Kidney (tissue), 14 donors: Measurements from ENCODE around the gene PACSIN1. TPM values are rescaled to one million over a fixed set of nuclear protein-coding genes. Genes with fewer than 3 reads are reported as not detected.

Experiments
- DNase-seq, 5 donors: peaks; one replicate each; pipeline ENCODE4 v3.0.0-alpha.2; 2013 to 2020
- FAIRE-seq: peaks from 2 replicates; lab custom pipeline; 2012; peaks lifted over from hg19 to GRCh38; lab: Jason Lieb, UNC
- H3K27ac ChIP-seq, 2 donors: one replicate each; pipeline ENCODE4 v1.7.0; 2013; ENCODE audit warnings: low read depth in 2 of 2, low read length in 2 of 2, inconsistent platforms in 1 of 2
- H3K27me3 ChIP-seq: one replicate; pipeline ENCODE4 v1.7.1; 2013; ENCODE audit warnings: low read length, inconsistent platforms; ENCODE audit not compliant: control insufficient read depth, insufficient read depth
- H3K36me3 ChIP-seq, 3 donors: one replicate each; pipeline versions ENCODE4 v1.7.0 to v1.7.1; 2013; ENCODE audit warnings: low read length in 3 of 3, control low read depth in 1 of 3, inconsistent platforms in 1 of 3; ENCODE audit not compliant: insufficient read depth in 3 of 3, control insufficient read depth in 2 of 3
- H3K4me1 ChIP-seq, 3 donors: one replicate each; pipeline versions ENCODE4 v1.7.0 to v1.7.1; 2013; ENCODE audit warnings: low read length in 3 of 3, inconsistent platforms in 1 of 3, low read depth in 1 of 3; ENCODE audit not compliant: control insufficient read depth in 2 of 3, insufficient read depth in 2 of 3
- H3K4me3 ChIP-seq, 3 donors: one replicate each; pipeline versions ENCODE4 v1.7.0 to v1.8.1; 2013; ENCODE audit warnings: low read length in 3 of 3, control low read depth in 1 of 3, inconsistent platforms in 1 of 3
- H3K9ac ChIP-seq, 3 donors: one replicate each; pipeline versions ENCODE4 v1.7.0 to v1.7.1; 2013; ENCODE audit warnings: low read length in 3 of 3, control low read depth in 1 of 3, inconsistent platforms in 1 of 3
- H3K9me3 ChIP-seq, 3 donors: one replicate each; pipeline versions ENCODE4 v1.7.0 to v1.7.1; 2013; ENCODE audit warnings: low read length in 3 of 3, control low read depth in 1 of 3, inconsistent platforms in 1 of 3; ENCODE audit not compliant: control insufficient read depth in 2 of 3, insufficient read depth in 1 of 3
- CTCF ChIP-seq: IDR thresholded peaks from 3 replicates; pipeline ENCODE4 v1.5.1; 2012; ENCODE audit warnings: mild to moderate bottlenecking, moderate library complexity, borderline replicate concordance; ENCODE audit not compliant: insufficient read depth; ENCODE audit errors: extremely low read depth
- intact Hi-C: fragments of 100-400 bp; cut with DNase I; formaldehyde crosslinking; loops from one replicate; pipeline ENCODE4 v1.11.1; 2022
- polyA plus RNA-seq: library from polyadenylated mRNA; stranded (reverse); fragments of 350-450 nt; fragmentation: Illumina TruSeq; extraction: RNeasy Lipid Tissue Mini Kit (QIAGEN cat#74804); gene quantifications from one replicate; pipeline ENCODE4 v1.2.3, GENCODE V29; 2014; ENCODE audit warnings: low read depth, low replicate concordance; ENCODE audit not compliant: insufficient read depth
- total RNA-seq: library from RNA; stranded (reverse); fragmentation: NEBNext Ultra II Directional; extraction: Animal tissue kit (Norgen Biotek cat#: 25700); gene quantifications from one replicate; pipeline ENCODE4 v1.2.1, GENCODE V29; 2021
- donor health status: control.
- donor health status: control.
- donor health status: control.
- donor health status: control.
- donor health status: control.
- donor health status: DM: yes; HTN: yes; CAD: no.
- donor health status: Normal renal cell carcinoma (clear cell type).

Gene PACSIN1
- total and polyA plus RNA-seq, 2 donors from 2014 or later, result 1.7 to 4.1 TPM

- Histone ChIP-seq H3K9me3 (no peaks in the 10 kb centered on the region), H3K4me1 (no peaks in the 10 kb centered on the region), H3K9ac (no peak overlapping the region), H3K4me3 (no peak overlapping the region), H3K27ac (no peak overlapping the region), H3K27me3 (no peaks in the 10 kb centered on the region), H3K36me3 (no peaks in the 10 kb centered on the region)
- intact Hi-C loops, result no loop called here
- no peak for TF ChIP-seq CTCF
- DNase-seq (no peak), FAIRE-seq (no peak)
Measured at GRCh38 chr6:34484391-34484790, 18.5 kb downstream of the PACSIN1 start.

GRCh38 chr6:34484899-34485298, 19.0 kb downstream of the PACSIN1 start:
- H3K36me3 ChIP-seq, result no peaks in the 10 kb centered on the region
- no peaks in the 10 kb centered on the region for H3K27me3 ChIP-seq
- H3K4me1 ChIP-seq, result no peaks in the 10 kb centered on the region
- H3K9me3 ChIP-seq, result no peaks in the 10 kb centered on the region
- TF ChIP-seq CTCF, result no peak
- H3K9ac ChIP-seq, result no peak overlapping the region
- FAIRE-seq, result no peak
- intact Hi-C loops, result no loop called here
- no peak overlapping the region for H3K27ac ChIP-seq
- no peak overlapping the region for H3K4me3 ChIP-seq
- no peak for DNase-seq

GRCh38 chr6:34485321-34486060, 19.6 kb downstream of the PACSIN1 start:
- Histone ChIP-seq H3K4me3 (no peak overlapping the region), H3K27me3 (no peaks in the 10 kb centered on the region), H3K4me1 (no peaks in the 10 kb centered on the region), H3K27ac (no peak overlapping the region), H3K36me3 (no peaks in the 10 kb centered on the region), H3K9me3 (no peaks in the 10 kb centered on the region), H3K9ac (no peak overlapping the region)
- intact Hi-C loops, result no loop called here
- DNase-seq (no peak), FAIRE-seq (no peak)
- TF ChIP-seq CTCF, result no peak
